Ecto neural progenitor cell (in vitro differentiated cells): ENCODE data around the gene HPCAL1.

ENCODE experiments used
- DNase-seq: peaks from one replicate; pipeline ENCODE4 v3.0.0-alpha.2; 2018; ENCODE audit warnings: low spot score

The HPCAL1 gene

GRCh38 chr2:10467401-10467800 lies 164.7 kb downstream of the HPCAL1 start:
- no peak for DNase-seq

GRCh38 chr2:10469301-10469700 lies 166.6 kb downstream of the HPCAL1 start:
- no peak for DNase-seq

GRCh38 chr2:10469955-10470608 lies 167.4 kb downstream of the HPCAL1 start:
- DNase-seq, result no peak

GRCh38 chr2:10471046-10471571 lies 168.4 kb downstream of the HPCAL1 start:
- DNase-seq, result no peak

GRCh38 chr2:10471955-10472354 lies 169.3 kb downstream of the HPCAL1 start:
- no peak for DNase-seq

GRCh38 chr2:10473121-10473756 lies 170.5 kb downstream of the HPCAL1 start:
- DNase-seq, result no peak

GRCh38 chr2:10475221-10475722 lies 172.6 kb downstream of the HPCAL1 start:
- no peak for DNase-seq

- no peak for DNase-seq
Measured at GRCh38 chr2:10475811-10476660, 173.3 kb downstream of the HPCAL1 start.

GRCh38 chr2:10476723-10477442 lies 174.2 kb downstream of the HPCAL1 start:
- no peak for DNase-seq
